ENCODE data around the gene PRKCA.

The PRKCA gene

GRCh38 chr17:66627985-66628384 is 325.6 kb downstream of the PRKCA start:
- H3K9me3 ChIP-seq: no peaks in the 10 kb centered on the region
- no peak for TF ChIP-seq CTCF (IDR thresholded peaks at IDR 0.05)
- H3K4me1 ChIP-seq (ENCODE audit: control insufficient read depth in 1 of 2, insufficient read depth in 1 of 2, low read depth in 1 of 2, low read length in 1 of 2): no peaks in the 10 kb centered on the region
- no peaks in the 10 kb centered on the region for H3K36me3 ChIP-seq
- peaks cover 4% of the 10 kb centered on the region for H3K27me3 ChIP-seq
- no peak overlapping the region for H3K27ac ChIP-seq
- H3K4me3 ChIP-seq (ENCODE audit: low read depth in 1 of 2, low read length in 1 of 2): no peak overlapping the region

GRCh38 chr17:66629762-66630161 is 327.3 kb downstream of the PRKCA start:
- no peaks in the 10 kb centered on the region for H3K4me1 ChIP-seq (ENCODE audit: control insufficient read depth in 1 of 2, insufficient read depth in 1 of 2, low read depth in 1 of 2, low read length in 1 of 2)
- no peak overlapping the region for H3K27ac ChIP-seq
- no peaks in the 10 kb centered on the region for H3K36me3 ChIP-seq
- TF ChIP-seq CTCF (IDR thresholded peaks at IDR 0.05): no peak
- peaks cover 4% of the 10 kb centered on the region for H3K27me3 ChIP-seq
- H3K9me3 ChIP-seq: no peaks in the 10 kb centered on the region
- no peak overlapping the region for H3K4me3 ChIP-seq (ENCODE audit: low read depth in 1 of 2, low read length in 1 of 2)

GRCh38 chr17:66630379-66630778 is 328.0 kb downstream of the PRKCA start:
- Histone ChIP-seq H3K9me3 (no peaks in the 10 kb centered on the region), H3K27me3 (peaks cover 4% of the 10 kb centered on the region), H3K36me3 (no peaks in the 10 kb centered on the region), H3K27ac (no peak overlapping the region), H3K4me1 (ENCODE audit: control insufficient read depth in 1 of 2, insufficient read depth in 1 of 2, low read depth in 1 of 2, low read length in 1 of 2) (no peaks in the 10 kb centered on the region), H3K4me3 (ENCODE audit: low read depth in 1 of 2, low read length in 1 of 2) (no peak overlapping the region)
- no peak for TF ChIP-seq CTCF (IDR thresholded peaks at IDR 0.05)

GRCh38 chr17:66630828-66631472 is 328.5 kb downstream of the PRKCA start:
- Histone ChIP-seq H3K4me1 (ENCODE audit: control insufficient read depth in 1 of 2, insufficient read depth in 1 of 2, low read depth in 1 of 2, low read length in 1 of 2) (no peaks in the 10 kb centered on the region), H3K36me3 (no peaks in the 10 kb centered on the region), H3K27me3 (peaks cover 4% of the 10 kb centered on the region)

GRCh38 chr17:66632731-66633130 is 330.3 kb downstream of the PRKCA start:
- H3K27ac ChIP-seq: no peak overlapping the region
- no peaks in the 10 kb centered on the region for H3K36me3 ChIP-seq
- H3K4me1 ChIP-seq (ENCODE audit: control insufficient read depth in 1 of 2, insufficient read depth in 1 of 2, low read depth in 1 of 2, low read length in 1 of 2): no peaks in the 10 kb centered on the region
- no peak for TF ChIP-seq CTCF (IDR thresholded peaks at IDR 0.05)
- H3K27me3 ChIP-seq: no peaks in the 10 kb centered on the region
- H3K4me3 ChIP-seq (ENCODE audit: low read depth in 1 of 2, low read length in 1 of 2): no peak overlapping the region
- no peaks in the 10 kb centered on the region for H3K9me3 ChIP-seq

More at GRCh38 chr17:66630828-66631472, 328.5 kb downstream of the PRKCA start:
- no peak for TF ChIP-seq CTCF (IDR thresholded peaks at IDR 0.05)
- Histone ChIP-seq H3K27ac (no peak overlapping the region), H3K4me3 (ENCODE audit: low read depth in 1 of 2, low read length in 1 of 2) (no peak overlapping the region), H3K9me3 (no peaks in the 10 kb centered on the region)

Data from neutrophil (primary cell).